GM23338 (cell line): ENCODE measurements around the gene PTPRN2. TPM values are rescaled to one million over a fixed set of nuclear protein-coding genes. Genes with fewer than 3 reads are reported as not detected.

Experiments used
- ATAC-seq: fragments of 200-7000 bp; cut with Tn5 transposase; 3 replicates; pipeline ENCODE4 v1.9.1; 2020
- DNase-seq: peaks from one replicate; pipeline ENCODE4 v3.0.0-alpha.2; 2015; ENCODE audit warnings: low spot score
- H2AFZ ChIP-seq: fragments of 200-600 bp; sonication (generic); 2 replicates; pipeline ENCODE4 v1.8.0; 2016; ENCODE audit warnings: antibody characterized with exemption, mild to moderate bottlenecking, moderate library complexity
- H3F3A ChIP-seq: fragments of 200-600 bp; sonication (generic); replicated peaks from 2 replicates; pipeline ENCODE4 v1.8.0; 2017; ENCODE audit warnings: antibody characterized with exemption, mixed run types, low read depth
- H3K27ac ChIP-seq: fragments of 200-600 bp; sonication (generic); 2 replicates; pipeline ENCODE4 v1.6.1; 2016; ENCODE audit warnings: low read depth
- H3K27me3 ChIP-seq: fragments of 200-600 bp; sonication (generic); 2 replicates; pipeline ENCODE4 v1.8.0; 2016; ENCODE audit warnings: mild to moderate bottlenecking, mixed run types, moderate library complexity; ENCODE audit not compliant: insufficient read depth
- H3K36me3 ChIP-seq: fragments of 200-600 bp; sonication (generic); 2 replicates; pipeline ENCODE4 v1.8.0; 2016; ENCODE audit warnings: mild to moderate bottlenecking; ENCODE audit not compliant: insufficient read depth
- H3K4me1 ChIP-seq: fragments of 200-600 bp; sonication (generic); 2 replicates; pipeline ENCODE4 v1.8.0; 2016; ENCODE audit warnings: mild to moderate bottlenecking, moderate library complexity; ENCODE audit not compliant: insufficient read depth
- H3K4me2 ChIP-seq: fragments of 200-600 bp; sonication (generic); 2 replicates; pipeline ENCODE4 v1.7.1; 2017; ENCODE audit warnings: mixed run types
- H3K4me3 ChIP-seq: fragments of 200-600 bp; sonication (generic); 2 replicates; pipeline ENCODE4 v1.6.1; 2016; ENCODE audit warnings: mixed run types
- H3K79me2 ChIP-seq: fragments of 200-600 bp; sonication (generic); replicated peaks from 2 replicates; pipeline ENCODE4 v1.8.0; 2017; ENCODE audit warnings: mild to moderate bottlenecking; ENCODE audit not compliant: insufficient read depth
- H3K9me2 ChIP-seq: fragments of 200-600 bp; sonication (generic); 2 replicates; pipeline ENCODE4 v1.8.0; 2017; ENCODE audit not compliant: insufficient read depth
- H4K20me1 ChIP-seq: fragments of 200-600 bp; sonication (generic); replicated peaks from 2 replicates; pipeline ENCODE4 v1.8.0; 2017; ENCODE audit warnings: mild to moderate bottlenecking; ENCODE audit not compliant: insufficient read depth
- H3K27ac Mint-ChIP-seq: 2 replicates; pipeline ENCODE4 v1.8.0; 2020; ENCODE audit warnings: inconsistent platforms, mild to moderate bottlenecking, moderate library complexity, mixed read lengths
- H3K27me3 Mint-ChIP-seq: 3 replicates; pipeline ENCODE4 v1.8.0; 2022; ENCODE audit warnings: low read depth, mild to moderate bottlenecking, moderate library complexity, mixed read lengths, inconsistent platforms; ENCODE audit not compliant: insufficient read depth, poor library complexity
- H3K36me3 Mint-ChIP-seq: 3 replicates; pipeline ENCODE4 v1.8.0; 2021; ENCODE audit warnings: low read depth, mild to moderate bottlenecking, inconsistent platforms, moderate library complexity, mixed read lengths
- H3K4me1 Mint-ChIP-seq: 3 replicates; pipeline ENCODE4 v1.8.0; 2020; ENCODE audit warnings: mild to moderate bottlenecking, inconsistent platforms, mixed read lengths
- H3K4me3 Mint-ChIP-seq: 3 replicates; pipeline ENCODE4 v1.8.0; 2021; ENCODE audit warnings: moderate library complexity, mild to moderate bottlenecking, inconsistent platforms, mixed read lengths
- H3K9me3 Mint-ChIP-seq: 3 replicates; pipeline ENCODE4 v1.8.0; 2020; ENCODE audit warnings: moderate library complexity, mild to moderate bottlenecking, inconsistent platforms, mixed read lengths
- ETS1 ChIP-seq: IDR thresholded peaks from 2 replicates; pipeline ENCODE4 v1.6.1; 2016; ENCODE audit warnings: antibody characterized with exemption
- EZH2 ChIP-seq: fragments of 200-600 bp; sonication (generic); IDR thresholded peaks from one replicate; pipeline ENCODE4 v1.8.0; 2017; ENCODE audit warnings: antibody characterized with exemption, mild to moderate bottlenecking, low read depth; ENCODE audit not compliant: unreplicated experiment
- EZH2phosphoT487 ChIP-seq: fragments of 200-600 bp; sonication (generic); IDR thresholded peaks from one replicate; pipeline ENCODE4 v1.8.1; 2018; ENCODE audit warnings: antibody characterized with exemption; ENCODE audit not compliant: unreplicated experiment
- JUNB ChIP-seq: IDR thresholded peaks from one replicate; pipeline ENCODE4 v1.6.1; 2016; ENCODE audit warnings: antibody characterized with exemption; ENCODE audit not compliant: unreplicated experiment
- NANOG ChIP-seq: IDR thresholded peaks from 2 replicates; pipeline ENCODE4 v1.6.1; 2016; ENCODE audit warnings: antibody characterized with exemption, borderline replicate concordance
- POLR2AphosphoS5 ChIP-seq: IDR thresholded peaks from 2 replicates; pipeline ENCODE4 v1.6.1; 2016; ENCODE audit warnings: antibody characterized with exemption, low read depth
- REST ChIP-seq: IDR thresholded peaks from one replicate; pipeline ENCODE4 v1.6.1; 2018; ENCODE audit warnings: antibody characterized with exemption; ENCODE audit not compliant: unreplicated experiment
- STAT1 ChIP-seq: IDR thresholded peaks from one replicate; pipeline ENCODE4 v1.6.1; 2016; ENCODE audit warnings: antibody characterized with exemption; ENCODE audit not compliant: unreplicated experiment
- ZNF114 ChIP-seq: fragments of 250-450 bp; sonication (Bioruptor Pico); IDR thresholded peaks from 2 replicates; pipeline ENCODE4 v1.5.0; 2020; ENCODE audit warnings: mild to moderate bottlenecking, moderate library complexity
- ZNF331 ChIP-seq: fragments of 250-450 bp; sonication (Bioruptor Pico); IDR thresholded peaks from 2 replicates; pipeline ENCODE4 v1.5.0; 2020; ENCODE audit warnings: low read depth, mild to moderate bottlenecking, moderate library complexity
- ZNF462 ChIP-seq: fragments of 250-450 bp; sonication (Bioruptor Pico); IDR thresholded peaks from 2 replicates; pipeline ENCODE4 v1.5.0; 2020; ENCODE audit warnings: mild to moderate bottlenecking, moderate library complexity
- polyA plus RNA-seq: library from polyadenylated mRNA; unstranded; fragments of >200 nt; fragmentation: Nextera tagmentation; extraction: Ambion mirVana; gene quantifications from 2 replicates; pipeline ENCODE4 v1.2.1, GENCODE V29; 2016
- total RNA-seq: library from RNA; depleted of rRNA; stranded (reverse); fragments of >200 nt; shearing (Covaris generic); gene quantifications from 2 replicates; pipeline ENCODE4 v1.2.3, GENCODE V29; 2014

PTPRN2 gene
- total and polyA plus RNA-seq, 2 experiments from 2014 or later: 0.87 to 4.0 TPM

GRCh38 chr7:157930926-157931466 lies 656.6 kb downstream of the PTPRN2 start (continued):
- no peak for TF ChIP-seq REST

- H3K79me2 ChIP-seq: no peaks in the 10 kb centered on the region
- no peak overlapping the region for H3K27ac Mint-ChIP-seq
- H3K4me2 ChIP-seq: no peak overlapping the region
- no peaks in the 10 kb centered on the region for H3K4me1 Mint-ChIP-seq
- no peak overlapping the region for H3K4me3 Mint-ChIP-seq
- no peak overlapping the region for H3K4me3 ChIP-seq
- ATAC-seq (no peak), DNase-seq (no peak)
- H3K4me1 ChIP-seq: no peaks in the 10 kb centered on the region
- no peak overlapping the region for H2AFZ ChIP-seq
- H3K27ac ChIP-seq: no peak overlapping the region
- H3F3A ChIP-seq: no peaks in the 10 kb centered on the region
- H3K36me3 Mint-ChIP-seq: peaks cover 58% of the 10 kb centered on the region
- H3K36me3 ChIP-seq: no peaks in the 10 kb centered on the region; the same call in 1 of the 2 replicates
- peaks cover 11% of the 10 kb centered on the region for H3K27me3 Mint-ChIP-seq
- no peaks in the 10 kb centered on the region for H3K9me2 ChIP-seq
- H3K9me3 Mint-ChIP-seq: peaks cover 95% of the 10 kb centered on the region
- H3K27me3 ChIP-seq: no peaks in the 10 kb centered on the region
- H4K20me1 ChIP-seq: no peaks in the 10 kb centered on the region
- TF ChIP-seq ZNF331 (CRISPR knock-in tag): no peak
- TF ChIP-seq ZNF114: no peak
- TF ChIP-seq ETS1: no peak
- no peak for TF ChIP-seq REST
- TF ChIP-seq STAT1: no peak
- no peak for TF ChIP-seq EZH2phosphoT487
- no peak for TF ChIP-seq EZH2
- no peak for TF ChIP-seq ZNF462
- no peak for TF ChIP-seq JUNB
- no peak for TF ChIP-seq NANOG
- no peak for TF ChIP-seq POLR2AphosphoS5
Observed at GRCh38 chr7:157930441-157930840, 657.2 kb downstream of the PTPRN2 start.
